D721Med (cell line): ENCODE results near the gene POLL.

Experiments used
- DNase-seq: peaks from one replicate; pipeline ENCODE4 v3.0.0; 2011; ENCODE audit warnings: low spot score; ENCODE audit not compliant: insufficient read length
- FAIRE-seq: peaks from 2 replicates; lab custom pipeline; 2011; peaks lifted over from hg19 to GRCh38; lab: Jason Lieb, UNC
- TF ChIP-seq, protein P1 (sequence below): IDR thresholded peaks from 2 replicates; pipeline ENCODE4 v1.5.1; 2012; ENCODE audit warnings: mild to moderate bottlenecking, control low read depth; ENCODE audit not compliant: insufficient read depth; ENCODE audit errors: missing control alignments

The POLL gene

DNA sequence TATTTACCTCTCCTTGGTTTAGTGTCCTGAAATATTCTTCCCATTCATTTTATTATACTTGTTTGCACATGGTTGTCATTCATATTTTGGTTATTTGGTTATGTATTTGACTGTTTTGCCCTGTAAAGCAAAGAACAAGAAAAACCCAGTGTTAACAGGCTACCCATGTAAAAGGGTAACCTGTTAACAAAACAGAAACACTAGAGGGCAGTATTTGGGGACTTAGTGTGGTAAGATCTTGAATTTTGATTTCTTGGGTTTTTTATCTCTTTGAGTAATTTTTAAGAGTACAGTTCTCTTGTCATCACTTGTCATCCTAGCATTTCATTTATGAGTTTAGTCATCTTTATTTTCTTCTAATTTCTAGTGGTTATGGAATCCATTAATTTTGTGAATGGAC is 51.3 kb downstream of the POLL start:
- no peak for DNase-seq
- peak; percentile 16 for FAIRE-seq
- TF ChIP-seq, protein P1, sequence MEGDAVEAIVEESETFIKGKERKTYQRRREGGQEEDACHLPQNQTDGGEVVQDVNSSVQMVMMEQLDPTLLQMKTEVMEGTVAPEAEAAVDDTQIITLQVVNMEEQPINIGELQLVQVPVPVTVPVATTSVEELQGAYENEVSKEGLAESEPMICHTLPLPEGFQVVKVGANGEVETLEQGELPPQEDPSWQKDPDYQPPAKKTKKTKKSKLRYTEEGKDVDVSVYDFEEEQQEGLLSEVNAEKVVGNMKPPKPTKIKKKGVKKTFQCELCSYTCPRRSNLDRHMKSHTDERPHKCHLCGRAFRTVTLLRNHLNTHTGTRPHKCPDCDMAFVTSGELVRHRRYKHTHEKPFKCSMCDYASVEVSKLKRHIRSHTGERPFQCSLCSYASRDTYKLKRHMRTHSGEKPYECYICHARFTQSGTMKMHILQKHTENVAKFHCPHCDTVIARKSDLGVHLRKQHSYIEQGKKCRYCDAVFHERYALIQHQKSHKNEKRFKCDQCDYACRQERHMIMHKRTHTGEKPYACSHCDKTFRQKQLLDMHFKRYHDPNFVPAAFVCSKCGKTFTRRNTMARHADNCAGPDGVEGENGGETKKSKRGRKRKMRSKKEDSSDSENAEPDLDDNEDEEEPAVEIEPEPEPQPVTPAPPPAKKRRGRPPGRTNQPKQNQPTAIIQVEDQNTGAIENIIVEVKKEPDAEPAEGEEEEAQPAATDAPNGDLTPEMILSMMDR, result peak; percentile 52

GRCh38 chr10:101535949-101536348 is 52.1 kb downstream of the POLL start:
- DNase-seq, result no peak
- TF ChIP-seq, protein P1, result no peak
- FAIRE-seq, result no peak

DNA sequence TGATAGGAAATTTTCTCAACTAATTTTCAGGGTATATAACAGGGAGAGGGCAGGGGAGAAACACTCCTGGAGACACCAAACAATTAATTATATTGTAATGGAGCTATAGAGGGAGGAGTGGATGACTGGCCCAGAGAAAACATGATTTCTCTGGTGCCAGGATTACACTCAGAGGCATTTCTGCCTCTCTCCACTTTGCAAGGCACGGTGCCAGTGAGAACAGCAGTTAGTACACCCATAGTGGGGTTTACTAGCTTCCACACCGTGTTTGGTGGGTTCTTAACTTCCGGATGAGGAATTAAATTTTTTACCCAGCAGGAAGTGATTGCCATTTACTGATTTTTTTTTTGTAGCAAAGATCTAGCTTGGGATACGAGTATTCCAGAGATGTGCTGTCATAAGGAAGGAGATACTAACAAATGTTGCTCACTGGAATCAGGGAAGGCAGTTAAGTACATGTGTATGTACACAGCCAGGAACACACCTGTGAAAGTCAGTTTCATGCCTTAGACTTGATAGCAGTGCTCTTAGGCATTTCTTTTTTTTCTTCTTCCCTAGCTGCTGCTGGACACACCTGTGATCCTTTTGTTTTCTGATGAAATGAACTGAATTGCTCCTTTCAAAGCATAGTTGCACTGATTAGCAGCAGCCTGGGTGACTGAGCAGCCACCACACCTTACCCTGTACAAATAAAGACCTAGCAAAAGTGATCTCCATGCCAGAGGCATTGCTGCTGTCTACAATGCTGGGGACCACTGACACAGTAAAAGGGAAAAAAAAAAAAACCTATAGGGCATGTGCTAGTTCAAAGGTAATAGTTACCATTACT is 58.1 kb downstream of the POLL start:
- FAIRE-seq (no peak), DNase-seq (no peak)
- TF ChIP-seq, protein P1, result no peak

DNA sequence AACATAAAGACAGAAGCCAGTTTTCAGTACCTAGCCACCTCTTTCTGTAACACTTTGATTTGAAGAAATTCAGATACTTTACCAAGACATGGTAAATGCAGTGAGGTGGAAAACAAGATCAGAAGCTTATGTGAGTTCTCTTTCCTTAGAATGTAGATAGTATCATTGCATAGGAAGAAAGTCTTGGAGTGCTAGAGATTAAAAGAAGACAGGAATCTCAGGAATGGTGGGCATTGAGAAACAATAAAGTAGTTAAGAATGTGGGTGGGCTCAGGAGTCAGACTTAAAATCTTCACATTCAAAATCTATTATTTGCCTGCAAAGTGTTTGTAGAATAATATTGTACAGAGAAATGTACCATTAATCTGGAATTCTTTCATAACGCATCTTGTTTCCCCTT is 58.9 kb downstream of the POLL start:
- no peak for FAIRE-seq
- DNase-seq, result no peak
- TF ChIP-seq, protein P1, result no peak
